Astrocyte (in vitro differentiated cells and primary cell): ENCODE data around the gene ATRIP. TPM values are rescaled to one million over a fixed set of nuclear protein-coding genes. Genes with fewer than 3 reads are reported as not detected.
"Not testable (repeated sequence)": the region's sequence is repeated elsewhere in the genome, so short reads cannot be mapped to it uniquely, and the experiment has no call there.

Experiments
- DNase-seq: peaks from one replicate; pipeline ENCODE4 v3.0.0-alpha.2; 2010; ENCODE audit warnings: low read depth
- FAIRE-seq: peaks from 2 replicates; lab custom pipeline; 2011; peaks lifted over from hg19 to GRCh38; lab: Jason Lieb, UNC
- H2AFZ ChIP-seq: 2 replicates; pipeline ENCODE4 v1.6.0; 2012; ENCODE audit warnings: low read depth, low read length, inconsistent platforms
- H3K27ac ChIP-seq: 2 replicates; pipeline ENCODE4 v1.5.1; 2011; ENCODE audit warnings: low read depth, low read length, inconsistent platforms
- H3K27me3 ChIP-seq: 2 replicates; pipeline ENCODE4 v1.6.0; 2011; ENCODE audit warnings: low read length, inconsistent platforms; ENCODE audit not compliant: insufficient read depth
- H3K36me3 ChIP-seq: 2 replicates; pipeline ENCODE4 v1.5.1; 2011; ENCODE audit warnings: low read length, inconsistent platforms; ENCODE audit not compliant: insufficient read depth
- H3K4me1 ChIP-seq: 2 replicates; pipeline ENCODE4 v1.5.1; 2011; ENCODE audit warnings: low read length, inconsistent platforms; ENCODE audit not compliant: insufficient read depth
- H3K4me2 ChIP-seq: 2 replicates; pipeline ENCODE4 v1.6.0; 2012; ENCODE audit warnings: low read length, inconsistent platforms
- H3K4me3 ChIP-seq: 2 replicates; pipeline ENCODE4 v1.5.1; 2011; ENCODE audit warnings: low read depth, mild to moderate bottlenecking, low read length, inconsistent platforms; ENCODE audit not compliant: insufficient read depth
- H3K79me2 ChIP-seq: 2 replicates; pipeline ENCODE4 v1.6.0; 2012; ENCODE audit warnings: mild to moderate bottlenecking, low read length, inconsistent platforms; ENCODE audit not compliant: insufficient read depth
- H3K9ac ChIP-seq: 2 replicates; pipeline ENCODE4 v1.6.0; 2012; ENCODE audit warnings: mild to moderate bottlenecking, low read length, inconsistent platforms
- H3K9me3 ChIP-seq: 2 replicates; pipeline ENCODE4 v1.5.1; 2012; ENCODE audit warnings: low read depth, mild to moderate bottlenecking, low read length, inconsistent platforms; ENCODE audit not compliant: insufficient read depth
- H4K20me1 ChIP-seq: 2 replicates; pipeline ENCODE4 v1.6.0; 2012; ENCODE audit warnings: low read length, inconsistent platforms; ENCODE audit not compliant: insufficient read depth
- H3K27ac Mint-ChIP-seq: one replicate; pipeline ENCODE4 v1.8.0; 2021; ENCODE audit warnings: mild to moderate bottlenecking, mixed read lengths; ENCODE audit not compliant: unreplicated experiment
- H3K27me3 Mint-ChIP-seq: one replicate; pipeline ENCODE4 v1.8.0; 2021; ENCODE audit warnings: low read depth, mixed read lengths; ENCODE audit not compliant: unreplicated experiment
- H3K36me3 Mint-ChIP-seq: one replicate; pipeline ENCODE4 v1.8.0; 2021; ENCODE audit warnings: low read depth, mixed read lengths; ENCODE audit not compliant: unreplicated experiment
- H3K4me1 Mint-ChIP-seq: one replicate; pipeline ENCODE4 v1.8.0; 2021; ENCODE audit warnings: low read depth, mixed read lengths; ENCODE audit not compliant: unreplicated experiment
- H3K4me3 Mint-ChIP-seq: one replicate; pipeline ENCODE4 v1.8.0; 2021; ENCODE audit warnings: mild to moderate bottlenecking, moderate library complexity, mixed read lengths; ENCODE audit not compliant: unreplicated experiment
- H3K9me3 Mint-ChIP-seq: one replicate; pipeline ENCODE4 v1.8.0; 2021; ENCODE audit warnings: mild to moderate bottlenecking, mixed read lengths; ENCODE audit not compliant: unreplicated experiment
- CTCF ChIP-seq: IDR thresholded peaks from 2 replicates; pipeline ENCODE4 v1.5.1; 2011; ENCODE audit warnings: low read depth, mild to moderate bottlenecking, inconsistent platforms, low read length, moderate library complexity; ENCODE audit not compliant: insufficient read depth
- EZH2 ChIP-seq: IDR thresholded peaks from 2 replicates; pipeline ENCODE4 v1.6.1; 2012; ENCODE audit warnings: mild to moderate bottlenecking, low read length, inconsistent platforms; ENCODE audit not compliant: insufficient read depth
- total RNA-seq: library from RNA; stranded (reverse); gene quantifications from 2 replicates; pipeline ENCODE4 v1.2.1, GENCODE V29; 2021

Gene ATRIP
- total RNA-seq, 1 donor from 2014 or later = 6.2 TPM

- FAIRE-seq (peak; percentile 43), DNase-seq (peak; percentile 81)
- peak overlapping the region; percentile 97 for H3K9ac ChIP-seq
- peaks cover 14% of the 10 kb centered on the region for H3K4me1 Mint-ChIP-seq
- H3K9me3 ChIP-seq = no peaks in the 10 kb centered on the region
- H2AFZ ChIP-seq = peak overlapping the region; percentile 89
- peak overlapping the region; percentile 99 for H3K4me3 ChIP-seq
- H3K9me3 Mint-ChIP-seq = no peaks in the 10 kb centered on the region
- no peaks in the 10 kb centered on the region for H3K27me3 ChIP-seq
- peak overlapping the region; percentile 97 for H3K4me2 ChIP-seq
- H3K27me3 Mint-ChIP-seq = no peaks in the 10 kb centered on the region
- H3K36me3 Mint-ChIP-seq = peaks cover 17% of the 10 kb centered on the region
- peaks cover 8% of the 10 kb centered on the region for H3K4me1 ChIP-seq
- H4K20me1 ChIP-seq = peaks cover 10% of the 10 kb centered on the region
- no peaks in the 10 kb centered on the region for H3K36me3 ChIP-seq
- peak overlapping the region; percentile 98 for H3K4me3 Mint-ChIP-seq
- H3K27ac ChIP-seq = peak overlapping the region; percentile 97
- peak; percentile 15 for TF ChIP-seq CTCF
- no peak for TF ChIP-seq EZH2
- peaks cover 47% of the 10 kb centered on the region for H3K79me2 ChIP-seq
- peak overlapping the region; percentile 100 for H3K27ac Mint-ChIP-seq
Observed at GRCh38 chr3:48472923-48473616, 26.5 kb downstream of the ATRIP start.

DNA sequence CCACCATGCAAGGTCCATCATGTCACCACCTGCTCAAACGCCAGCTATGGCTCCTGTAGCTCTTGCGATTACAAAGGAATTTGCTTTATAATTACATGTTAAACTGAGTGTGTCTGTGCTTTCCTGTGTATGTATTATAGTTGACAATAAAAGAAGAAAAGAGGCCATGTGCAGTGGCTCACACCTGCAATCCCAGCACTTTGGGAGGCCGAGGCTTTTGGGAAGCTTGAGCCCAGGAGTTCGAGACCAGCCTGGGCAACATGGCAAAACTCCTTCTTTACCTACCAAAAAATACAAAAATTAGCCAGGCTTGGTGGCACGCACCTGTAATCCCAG lies 27.0 kb downstream of the ATRIP start:
- Mint-ChIP-seq H3K36me3 (peaks cover 15% of the 10 kb centered on the region), H3K9me3 (no peaks in the 10 kb centered on the region), H3K27ac (peak overlapping the region; percentile 100), H3K4me3 (peak overlapping the region; percentile 98), H3K4me1 (peaks cover 14% of the 10 kb centered on the region), H3K27me3 (no peaks in the 10 kb centered on the region)
- FAIRE-seq = no peak
- Histone ChIP-seq H3K9ac (peak overlapping the region; percentile 97), H2AFZ (peak overlapping the region; percentile 89), H3K36me3 (no peaks in the 10 kb centered on the region), H4K20me1 (peaks cover 5% of the 10 kb centered on the region), H3K4me3 (no peak overlapping the region), H3K27me3 (no peaks in the 10 kb centered on the region), H3K9me3 (no peaks in the 10 kb centered on the region), H3K27ac (peak overlapping the region; percentile 97), H3K4me1 (peaks cover 8% of the 10 kb centered on the region), H3K79me2 (peaks cover 42% of the 10 kb centered on the region), H3K4me2 (peak overlapping the region; percentile 97)
- DNase-seq = no peak
- TF ChIP-seq CTCF = no peak
- no peak for TF ChIP-seq EZH2

DNA sequence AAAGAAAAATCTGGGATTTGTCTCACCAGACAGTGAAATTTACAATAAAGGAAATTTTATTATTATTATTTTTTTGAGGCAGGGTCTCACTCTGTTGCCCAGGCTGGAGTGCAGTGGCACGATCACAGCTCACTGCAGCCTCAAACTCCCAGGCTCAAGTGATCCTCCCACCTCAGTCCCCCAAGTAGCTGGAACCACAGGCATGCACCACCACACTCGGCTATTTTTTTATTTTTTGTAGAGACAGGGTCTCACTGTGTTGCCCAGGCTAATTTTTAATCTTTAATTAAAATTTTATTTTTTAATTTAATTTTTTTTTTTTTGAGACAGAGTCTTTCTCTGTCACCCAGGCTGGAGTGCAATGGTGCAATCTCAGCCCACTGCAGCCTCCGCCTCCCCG lies 27.5 kb downstream of the ATRIP start:
- peaks cover 13% of the 10 kb centered on the region for H3K36me3 Mint-ChIP-seq
- not testable (repeated sequence) for H3K4me3 Mint-ChIP-seq

More for the DNA sequence above, 27.5 kb downstream of the ATRIP start:
- not testable (repeated sequence) for H3K27me3 Mint-ChIP-seq, H3K9ac ChIP-seq, H2AFZ ChIP-seq, H3K27ac Mint-ChIP-seq, H3K4me1 ChIP-seq, H3K4me2 ChIP-seq, H4K20me1 ChIP-seq, DNase-seq, H3K27me3 ChIP-seq, H3K27ac ChIP-seq, H3K9me3 Mint-ChIP-seq, FAIRE-seq, H3K9me3 ChIP-seq, H3K4me3 ChIP-seq, H3K36me3 ChIP-seq
- H3K79me2 ChIP-seq = peaks cover 37% of the 10 kb centered on the region
- peaks cover 14% of the 10 kb centered on the region for H3K4me1 Mint-ChIP-seq
